NB4 (cell line): ENCODE data around the gene ACSF2.

Experiments used
- DNase-seq: peaks from one replicate; pipeline ENCODE4 v3.0.0; 2010; ENCODE audit warnings: low read depth
- H3K4me3 ChIP-seq: one replicate; pipeline ENCODE4 v1.5.1; 2011; ENCODE audit warnings: mild to moderate bottlenecking, low read depth, low read length, moderate library complexity
- CTCF ChIP-seq: IDR thresholded peaks from one replicate; pipeline ENCODE4 v1.5.1; 2012; ENCODE audit warnings: low read depth, low read length
- MAX ChIP-seq: IDR thresholded peaks from 2 replicates; pipeline ENCODE4 v1.6.1; 2011; ENCODE audit warnings: low read depth, low read length
- MYC ChIP-seq: IDR thresholded peaks from 2 replicates; pipeline ENCODE4 v1.6.1; 2011; ENCODE audit warnings: low read depth, low read length
- POLR2A ChIP-seq: IDR thresholded peaks from 2 replicates; pipeline ENCODE4 v1.6.1; 2011; ENCODE audit warnings: mild to moderate bottlenecking; ENCODE audit not compliant: insufficient read length; ENCODE audit errors: extremely low read depth

Gene ACSF2

GRCh38 chr17:50505591-50506130 lies 79.6 kb downstream of the ACSF2 start:
- H3K4me3 ChIP-seq: no peak overlapping the region
- no peak for DNase-seq
- TF ChIP-seq MAX: no peak
- no peak for TF ChIP-seq CTCF
- no peak for TF ChIP-seq MYC
- TF ChIP-seq POLR2A: no peak

- DNase-seq: no peak
- H3K4me3 ChIP-seq: no peak overlapping the region
- no peak for TF ChIP-seq MYC
- no peak for TF ChIP-seq CTCF
- TF ChIP-seq MAX: no peak
- no peak for TF ChIP-seq POLR2A
Observed at GRCh38 chr17:50506298-50506697, 80.3 kb downstream of the ACSF2 start.

GRCh38 chr17:50507871-50508572 lies 82.0 kb downstream of the ACSF2 start, which contains the start of gene MYCBPAP:
Gene MYCBPAP, plus strand, starts transcription at chr17:50508439. Its CDS starts 236 bp downstream, at chr17:50508675.
- DNase-seq: no peak
- no peak within 1 kb of the TSS for H3K4me3 ChIP-seq
- TF ChIP-seq MAX: no peak
- no peak for TF ChIP-seq MYC
- TF ChIP-seq POLR2A: no peak
- TF ChIP-seq CTCF: no peak

GRCh38 chr17:50508573-50509460 lies 82.8 kb downstream of the ACSF2 start:
- TF ChIP-seq MAX: no peak
- no peak for TF ChIP-seq POLR2A
- TF ChIP-seq MYC: no peak
- TF ChIP-seq CTCF: no peak
- no peak for DNase-seq
- no peak overlapping the region for H3K4me3 ChIP-seq

- peak; percentile 27 for DNase-seq
- no peak overlapping the region for H3K4me3 ChIP-seq
- no peak for TF ChIP-seq CTCF
- no peak for TF ChIP-seq MYC
Observed at GRCh38 chr17:50511058-50511457, 85.0 kb downstream of the ACSF2 start.
